MM.1S (cell line): Measurements from ENCODE around the gene RALY.

Experiments
- EZH2 ChIP-seq: fragments of 300-600 bp; sonication (generic); optimal IDR thresholded peaks from 2 replicates; pipeline ENCODE3; 2017; ENCODE audit warnings: low read depth, mild to moderate bottlenecking, antibody characterized with exemption, low read length, mixed read lengths
- EZH2phosphoT487 ChIP-seq: fragments of 300-600 bp; sonication (generic); IDR thresholded peaks from 2 replicates; pipeline ENCODE4 v1.6.1; 2018; ENCODE audit warnings: antibody characterized with exemption, low read length
- TF ChIP-seq, protein P1 (sequence below): fragments of 300-600 bp; sonication (generic); IDR thresholded peaks from 2 replicates; pipeline ENCODE4 v1.5.1; 2016; ENCODE audit warnings: antibody characterized with exemption, low read length, mixed read lengths

DNA sequence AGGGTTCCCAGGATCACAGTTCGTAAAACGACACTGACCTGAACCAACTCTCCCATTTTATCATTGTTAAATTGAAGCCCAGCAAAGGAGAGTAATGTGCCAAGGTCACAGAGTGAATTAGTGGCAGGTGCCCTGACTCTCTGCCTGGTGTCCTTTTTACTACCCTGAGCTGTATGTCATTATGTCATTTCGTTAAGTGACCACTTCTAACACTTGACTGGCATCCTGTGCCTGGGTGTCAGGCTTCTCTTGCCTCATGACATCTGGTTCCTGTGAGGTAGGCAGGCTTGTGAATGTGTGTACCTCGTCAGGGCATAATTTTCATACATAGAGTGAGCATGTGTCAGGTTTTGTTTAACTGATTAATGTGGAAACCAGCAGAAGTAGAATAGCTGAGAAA lies 48.6 kb downstream of the RALY start:
- TF ChIP-seq, protein P1, sequence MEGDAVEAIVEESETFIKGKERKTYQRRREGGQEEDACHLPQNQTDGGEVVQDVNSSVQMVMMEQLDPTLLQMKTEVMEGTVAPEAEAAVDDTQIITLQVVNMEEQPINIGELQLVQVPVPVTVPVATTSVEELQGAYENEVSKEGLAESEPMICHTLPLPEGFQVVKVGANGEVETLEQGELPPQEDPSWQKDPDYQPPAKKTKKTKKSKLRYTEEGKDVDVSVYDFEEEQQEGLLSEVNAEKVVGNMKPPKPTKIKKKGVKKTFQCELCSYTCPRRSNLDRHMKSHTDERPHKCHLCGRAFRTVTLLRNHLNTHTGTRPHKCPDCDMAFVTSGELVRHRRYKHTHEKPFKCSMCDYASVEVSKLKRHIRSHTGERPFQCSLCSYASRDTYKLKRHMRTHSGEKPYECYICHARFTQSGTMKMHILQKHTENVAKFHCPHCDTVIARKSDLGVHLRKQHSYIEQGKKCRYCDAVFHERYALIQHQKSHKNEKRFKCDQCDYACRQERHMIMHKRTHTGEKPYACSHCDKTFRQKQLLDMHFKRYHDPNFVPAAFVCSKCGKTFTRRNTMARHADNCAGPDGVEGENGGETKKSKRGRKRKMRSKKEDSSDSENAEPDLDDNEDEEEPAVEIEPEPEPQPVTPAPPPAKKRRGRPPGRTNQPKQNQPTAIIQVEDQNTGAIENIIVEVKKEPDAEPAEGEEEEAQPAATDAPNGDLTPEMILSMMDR: no peak
- TF ChIP-seq EZH2: no peak
- TF ChIP-seq EZH2phosphoT487: no peak
